HG02973 (cell line): ENCODE data around the gene TP53.

Source experiments
- ATAC-seq: cut with Tn5 transposase; IDR thresholded peaks from one replicate; pipeline ENCODE4 v1.9.1; 2021; ENCODE audit warnings: moderate library complexity; ENCODE audit not compliant: unreplicated experiment

The TP53 gene

DNA sequence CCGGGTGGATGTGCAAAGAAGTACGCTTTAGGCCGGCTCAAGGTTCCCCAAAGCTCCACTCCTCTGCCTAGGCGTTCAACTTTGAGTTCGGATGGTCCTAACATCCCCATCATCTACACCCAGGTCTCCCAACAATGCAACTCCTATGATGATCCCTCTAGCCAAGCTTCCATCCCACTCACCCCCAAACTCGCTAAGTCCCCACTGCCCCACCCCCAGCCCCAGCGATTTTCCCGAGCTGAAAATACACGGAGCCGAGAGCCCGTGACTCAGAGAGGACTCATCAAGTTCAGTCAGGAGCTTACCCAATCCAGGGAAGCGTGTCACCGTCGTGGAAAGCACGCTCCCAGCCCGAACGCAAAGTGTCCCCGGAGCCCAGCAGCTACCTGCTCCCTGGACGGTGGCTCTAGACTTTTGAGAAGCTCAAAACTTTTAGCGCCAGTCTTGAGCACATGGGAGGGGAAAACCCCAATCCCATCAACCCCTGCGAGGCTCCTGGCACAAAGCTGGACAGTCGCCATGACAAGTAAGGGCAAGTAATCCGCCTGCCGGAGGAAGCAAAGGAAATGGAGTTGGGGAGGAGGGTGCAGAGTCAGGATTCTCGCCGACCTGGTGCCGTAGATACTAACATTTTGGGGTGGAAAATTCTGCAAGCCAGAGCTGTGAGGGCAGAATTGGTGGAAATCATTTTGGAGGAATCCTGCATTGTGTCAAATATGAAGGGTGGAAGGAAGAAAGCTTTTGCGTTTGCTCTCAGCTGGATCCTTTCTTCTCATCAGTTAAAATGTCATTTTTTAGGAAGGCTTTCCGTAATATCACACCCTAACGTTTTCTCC lies at the start of gene TP53:
Gene TP53 (minus strand): TSS at position 419 of the 836 bp plus-strand sequence. CDS start 10,896 bp downstream, outside the sequence.
- peak; percentile 30 for ATAC-seq

DNA sequence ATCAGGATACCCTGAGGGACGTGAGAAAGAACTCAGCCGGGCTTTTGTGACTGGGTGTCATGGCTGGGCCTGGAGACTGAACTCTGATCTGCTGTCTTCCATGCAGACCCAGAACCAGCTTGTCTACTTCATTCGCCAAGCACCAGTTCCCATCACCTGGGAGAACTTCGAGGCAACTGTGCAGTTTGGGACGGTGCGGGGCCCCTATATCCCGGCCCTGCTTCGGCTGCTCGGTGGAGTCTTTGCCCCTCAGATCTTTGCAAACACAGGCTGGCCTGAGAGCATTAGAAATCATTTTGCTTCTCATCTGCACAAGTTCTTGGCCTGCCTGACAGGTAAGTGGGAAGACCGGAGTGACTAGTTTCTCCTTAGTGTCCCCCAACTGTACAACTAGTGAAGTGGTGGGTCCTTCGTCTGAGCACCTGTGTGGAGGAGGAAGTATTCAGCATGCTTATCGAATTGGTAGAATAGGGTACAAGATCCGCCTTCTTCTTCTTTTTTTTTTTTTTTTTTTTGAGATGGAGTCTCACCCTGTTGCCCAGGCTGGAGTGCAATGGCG lies 45.8 kb upstream of the TP53 start:
- ATAC-seq, result no peak

DNA sequence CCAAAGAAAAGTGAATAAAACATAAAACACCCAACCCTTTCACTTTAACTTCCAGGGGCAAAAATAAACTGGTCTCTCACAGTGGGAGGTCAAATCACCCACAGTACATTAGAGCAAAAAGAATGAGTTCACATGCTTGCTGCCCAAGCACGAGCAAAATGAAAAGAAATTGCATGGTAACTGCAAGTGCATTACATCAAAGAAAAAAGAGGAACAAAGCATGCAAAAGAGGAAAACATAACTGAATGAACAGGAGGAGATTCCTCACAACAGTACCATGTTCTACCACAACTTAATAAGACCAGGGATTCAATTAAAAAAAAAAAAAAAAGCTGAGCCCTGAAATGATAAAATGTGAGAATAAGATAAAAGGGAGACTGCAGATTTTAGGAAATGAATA lies 42.5 kb upstream of the TP53 start:
- no peak for ATAC-seq

DNA sequence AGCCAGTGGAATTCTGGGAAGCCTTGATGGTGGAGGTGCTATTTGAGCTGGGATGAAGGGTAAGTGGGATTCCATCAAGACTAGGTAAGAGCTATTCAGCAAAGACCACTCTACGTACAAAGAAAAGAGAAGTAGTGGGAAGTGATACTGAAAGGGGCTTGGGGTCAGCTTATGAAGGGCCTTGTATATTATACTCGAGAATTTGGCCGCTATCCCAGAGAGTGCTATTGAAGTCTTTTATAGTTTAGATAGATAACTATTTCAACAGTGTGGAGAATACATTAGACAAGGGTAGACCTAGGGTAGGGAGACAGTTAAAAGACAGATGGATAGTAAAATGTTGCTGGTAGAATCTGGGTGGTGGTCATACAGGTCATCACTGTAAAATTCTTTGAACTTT lies 40.6 kb upstream of the TP53 start:
- no peak for ATAC-seq

DNA sequence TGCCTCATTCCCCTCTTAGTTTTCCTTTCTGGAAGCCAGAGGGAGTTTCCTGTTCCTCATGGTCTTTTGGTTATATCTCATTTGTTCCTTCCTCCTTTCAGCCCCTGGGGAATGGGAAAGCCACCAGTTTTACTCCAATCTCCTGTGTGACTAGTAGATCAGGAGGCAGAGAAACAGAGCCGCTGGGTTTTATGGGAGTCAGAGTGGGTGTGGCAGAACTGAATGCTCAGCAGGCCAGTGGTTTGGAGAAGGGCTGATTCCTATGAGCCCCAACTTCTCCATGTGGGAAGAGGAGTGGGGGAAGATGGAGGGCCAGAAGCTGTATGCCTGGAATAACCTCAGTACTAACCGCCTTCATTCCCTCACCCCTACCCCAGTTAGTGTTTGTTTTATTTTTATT lies 34.3 kb upstream of the TP53 start:
- no peak for ATAC-seq

DNA sequence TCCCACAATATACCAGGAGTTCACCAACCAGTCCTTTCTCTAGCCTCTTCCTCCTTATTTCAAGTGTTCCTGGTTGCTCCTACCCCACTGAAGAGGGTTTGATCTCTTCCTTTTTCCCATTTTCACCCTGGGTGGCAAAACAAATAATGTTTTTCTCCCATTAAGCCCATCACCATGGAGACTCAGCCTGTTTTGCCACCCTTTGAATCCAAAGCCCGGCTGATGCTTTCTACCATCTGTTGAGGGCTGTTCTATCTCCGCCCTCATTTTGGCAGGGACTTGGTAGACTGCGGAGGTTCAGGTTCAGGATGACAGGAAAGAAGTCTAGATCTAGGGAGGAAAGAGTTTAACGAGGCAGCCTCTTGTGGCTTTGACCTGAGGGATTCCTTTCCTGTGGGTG lies 32.8 kb upstream of the TP53 start:
- ATAC-seq, result no peak

DNA sequence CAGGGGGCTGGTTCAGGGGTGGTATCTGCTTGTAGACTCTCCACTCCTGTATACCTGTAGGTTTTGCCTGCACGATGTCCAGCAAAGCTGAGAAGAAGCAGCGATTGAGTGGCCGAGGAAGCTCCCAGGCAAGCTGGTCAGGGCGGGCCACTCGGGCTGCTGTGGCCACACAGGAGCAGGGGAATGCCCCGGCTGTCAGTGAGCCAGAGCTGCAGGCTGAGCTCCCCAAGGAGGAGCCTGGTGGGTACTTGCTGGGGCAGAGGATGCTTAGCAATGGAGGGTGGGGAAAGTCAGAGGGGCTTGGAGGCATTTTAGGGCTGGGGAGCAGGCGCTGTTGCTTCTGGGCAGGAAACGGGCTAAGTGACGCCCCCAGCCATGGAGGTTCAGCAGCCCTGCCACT lies 32.4 kb upstream of the TP53 start:
- no peak for ATAC-seq

DNA sequence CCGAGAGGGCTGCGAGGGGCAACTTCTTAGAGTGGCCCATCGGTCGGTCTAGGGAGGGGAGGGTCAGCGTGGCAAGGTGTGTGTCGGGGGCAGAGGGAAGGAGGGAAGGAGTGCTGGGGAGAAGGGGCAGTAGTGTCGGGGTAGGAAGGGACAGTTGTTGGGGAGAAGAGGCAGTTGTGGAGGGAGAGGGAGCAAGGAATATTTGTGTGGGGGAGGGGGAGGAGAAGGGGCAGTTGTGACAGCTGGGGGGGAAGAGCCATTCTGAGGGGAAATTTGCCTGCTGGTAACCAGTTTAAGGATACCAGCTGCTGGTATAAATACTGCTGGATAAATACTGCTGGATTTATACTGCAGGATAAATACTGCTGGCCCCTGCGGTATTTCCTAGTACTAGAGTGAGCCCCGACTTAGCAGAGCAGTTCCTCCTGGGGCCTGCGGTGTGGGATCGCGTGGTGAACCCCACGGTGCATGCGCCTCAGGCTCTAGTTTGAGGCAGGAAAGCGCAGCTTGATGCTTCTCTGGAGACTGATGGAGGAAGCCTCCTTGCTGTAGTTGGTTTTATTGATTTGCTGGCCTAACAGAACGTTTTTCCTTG lies 30.6 kb upstream of the TP53 start:
- ATAC-seq, result no peak

DNA sequence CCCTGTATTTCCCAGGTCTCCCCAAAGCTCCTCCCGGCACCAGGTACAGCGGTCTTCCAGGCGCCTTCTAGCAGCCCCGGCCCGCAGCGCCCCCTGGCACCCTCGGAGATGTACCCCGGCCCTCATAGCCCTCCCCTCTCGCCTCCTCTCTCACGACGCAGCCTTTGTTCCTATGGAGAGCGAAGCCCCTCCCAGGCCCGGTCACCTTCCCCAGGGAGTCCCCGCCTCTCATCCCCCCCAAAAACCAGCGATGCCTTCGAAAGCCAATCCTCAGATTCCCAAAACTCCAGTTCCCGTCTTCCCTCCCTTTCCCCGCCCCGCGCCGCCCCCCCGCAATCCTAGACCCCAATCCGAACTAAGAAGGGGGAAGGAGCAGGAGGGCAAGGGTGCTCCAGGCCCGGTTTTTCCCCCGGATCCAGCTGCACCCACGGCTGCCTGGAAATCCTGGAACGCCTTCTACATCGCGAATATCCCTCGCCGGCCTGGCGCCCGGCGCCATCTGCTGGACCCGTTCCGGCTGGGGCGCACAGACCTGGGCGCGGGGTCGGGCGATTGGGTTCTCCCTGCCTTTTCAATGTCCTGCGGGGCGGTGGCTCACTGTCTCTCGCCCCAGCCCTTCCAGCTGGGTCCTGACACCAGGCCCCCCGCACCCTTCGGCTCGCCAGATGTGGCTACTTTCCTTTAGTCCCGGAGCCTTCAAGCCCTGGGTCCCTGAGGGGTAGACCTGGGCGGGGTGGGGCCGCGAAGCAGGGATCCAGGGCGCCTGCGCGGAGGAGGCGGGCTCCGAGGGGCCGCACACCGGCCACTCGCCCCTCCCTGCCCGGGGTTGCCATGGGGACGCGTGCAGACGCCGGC lies 29.8 kb upstream of the TP53 start, which contains the start of gene DNAH2:
Gene DNAH2 (plus strand): TSS at position 844 of the 855 bp plus-strand sequence. CDS start 1,991 bp downstream, outside the sequence.
- ATAC-seq, result no peak

DNA sequence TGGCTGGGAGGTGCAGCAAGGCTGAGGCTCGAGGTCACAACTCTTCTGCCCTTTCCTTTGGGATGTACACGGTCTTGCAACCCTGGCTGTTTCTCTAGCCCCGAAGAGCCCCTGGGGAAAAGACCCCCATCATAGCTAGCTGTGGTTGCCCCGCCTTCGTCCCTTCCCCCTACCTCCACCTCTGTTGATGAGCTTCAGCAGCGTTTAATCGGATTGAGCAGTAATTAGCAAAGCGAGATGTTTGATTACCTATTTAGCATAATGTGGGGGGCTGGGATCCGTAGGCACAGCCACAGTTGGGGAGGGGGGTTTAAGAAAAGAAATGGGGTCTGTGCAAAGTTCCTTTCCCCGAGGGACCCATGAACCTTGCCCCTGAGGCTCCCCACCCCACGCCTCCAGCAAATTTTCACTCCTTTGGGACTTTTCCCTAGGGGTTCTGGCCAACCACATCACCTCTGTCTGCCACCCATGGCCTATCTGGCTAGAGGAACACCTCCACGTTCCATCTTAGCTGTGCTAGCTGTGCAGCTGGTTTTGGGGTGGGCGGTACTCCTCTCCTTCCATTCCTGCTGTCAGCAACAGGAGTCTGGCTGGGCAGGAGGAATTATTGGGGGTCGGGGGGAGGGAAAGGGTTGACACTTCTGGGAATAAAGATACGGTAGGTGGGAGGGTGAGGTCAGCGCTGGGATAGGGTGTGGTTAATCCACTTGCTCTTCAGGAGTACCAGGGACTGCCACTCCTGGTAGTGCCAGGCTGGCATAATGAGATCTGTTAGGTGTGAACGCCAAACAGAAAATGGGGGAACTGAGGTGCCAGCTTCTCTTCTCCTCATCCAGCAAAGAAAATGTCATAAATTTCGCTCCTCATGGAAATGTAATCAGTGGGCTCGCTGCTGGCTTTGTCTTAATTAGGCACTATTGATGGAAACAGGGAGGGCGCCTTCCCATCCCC lies 28.9 kb upstream of the TP53 start:
- no peak for ATAC-seq

DNA sequence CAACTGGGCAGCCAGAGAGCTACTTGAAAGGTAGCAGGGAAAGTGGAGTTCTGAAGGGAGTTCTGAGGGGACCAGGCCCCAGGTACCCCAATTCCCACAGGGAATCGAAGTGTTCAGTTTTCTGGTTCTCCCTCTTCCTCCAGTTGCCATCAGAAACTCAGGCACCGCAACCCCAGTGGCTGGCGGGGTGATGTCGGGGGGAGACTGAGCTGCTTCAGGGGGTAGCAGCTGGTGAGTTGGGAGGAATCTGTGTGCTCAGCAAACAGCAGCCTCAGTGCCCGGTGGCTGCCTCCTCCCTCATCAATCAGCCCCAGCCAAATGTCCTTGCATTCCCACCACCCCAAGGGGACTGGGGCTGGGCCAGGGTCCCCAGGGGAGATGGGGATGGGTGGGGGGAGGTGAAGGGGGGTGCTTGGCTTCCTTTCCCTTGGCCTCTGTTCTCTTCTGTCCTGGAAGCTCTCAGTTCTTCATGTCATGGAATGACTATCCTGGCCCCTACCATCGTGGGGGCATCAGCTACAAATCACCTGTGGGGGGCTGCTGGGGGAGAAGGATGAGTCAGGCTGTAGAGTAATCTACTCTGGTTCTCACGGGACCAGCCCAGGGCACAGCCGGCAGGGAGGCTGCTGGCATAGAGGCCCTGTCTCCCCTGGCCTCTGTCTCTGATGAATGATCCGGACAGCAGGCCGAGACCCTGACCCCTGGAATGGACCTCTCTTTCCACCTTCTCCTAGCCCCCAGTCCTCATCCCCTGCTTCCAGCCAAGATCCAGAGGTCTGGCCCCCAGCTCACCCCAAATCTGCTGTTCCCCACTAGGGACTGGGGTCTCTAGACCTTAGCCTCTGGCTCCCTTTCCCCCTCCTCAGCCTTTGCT lies 27.7 kb upstream of the TP53 start:
- no peak for ATAC-seq

DNA sequence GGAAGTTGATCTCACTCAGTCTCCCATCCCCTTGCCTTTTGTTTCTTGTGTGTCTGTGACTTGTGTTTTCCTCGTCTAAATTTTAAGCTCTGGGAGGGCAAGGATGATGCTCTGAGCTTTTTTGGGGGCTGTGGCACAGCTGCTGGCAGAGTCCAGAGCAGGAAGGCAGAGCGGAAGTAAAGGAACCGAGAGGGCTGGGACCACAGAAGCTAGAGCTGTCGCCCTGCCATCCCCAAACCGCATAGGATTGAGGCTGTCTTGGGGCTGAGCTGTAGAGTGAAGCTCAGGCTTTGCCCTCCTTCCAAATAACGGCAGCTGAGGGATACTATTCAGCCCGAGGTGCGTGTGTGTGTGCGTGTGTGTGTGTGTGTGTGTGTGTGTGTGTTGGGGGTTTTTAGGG lies 26.5 kb upstream of the TP53 start:
- ATAC-seq, result no peak

DNA sequence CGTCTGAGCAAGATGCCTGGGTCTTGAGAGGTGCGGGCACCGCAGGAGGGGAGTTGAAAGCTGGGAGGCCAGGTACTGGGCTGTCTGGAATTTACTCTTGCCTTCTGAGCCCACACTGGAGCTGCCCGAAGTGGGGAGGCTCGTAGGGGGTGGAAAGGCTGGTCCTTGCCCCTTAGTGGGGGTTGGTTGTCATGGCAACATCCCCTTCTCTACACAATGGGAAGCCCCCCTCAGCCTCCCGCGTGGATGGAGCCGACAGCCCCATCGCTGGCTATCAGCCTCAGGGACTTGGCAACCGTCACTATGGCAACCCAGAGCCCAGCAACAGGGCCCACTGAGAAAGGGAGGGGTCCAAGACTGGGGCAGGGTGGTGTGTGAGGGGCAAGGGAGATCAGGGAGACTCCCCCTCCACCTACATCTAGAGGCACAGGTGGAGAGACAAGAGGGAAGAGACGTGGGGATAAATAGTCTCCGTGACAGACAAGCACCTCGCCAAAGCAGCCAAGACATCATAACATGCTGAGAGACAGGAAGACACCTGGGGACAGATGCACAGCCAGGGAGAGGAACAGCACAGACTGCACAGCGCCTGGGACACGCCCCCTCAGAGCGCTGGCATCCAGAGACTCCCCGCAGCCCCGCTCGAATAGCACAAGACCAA lies 25.0 kb upstream of the TP53 start:
- no peak for ATAC-seq

DNA sequence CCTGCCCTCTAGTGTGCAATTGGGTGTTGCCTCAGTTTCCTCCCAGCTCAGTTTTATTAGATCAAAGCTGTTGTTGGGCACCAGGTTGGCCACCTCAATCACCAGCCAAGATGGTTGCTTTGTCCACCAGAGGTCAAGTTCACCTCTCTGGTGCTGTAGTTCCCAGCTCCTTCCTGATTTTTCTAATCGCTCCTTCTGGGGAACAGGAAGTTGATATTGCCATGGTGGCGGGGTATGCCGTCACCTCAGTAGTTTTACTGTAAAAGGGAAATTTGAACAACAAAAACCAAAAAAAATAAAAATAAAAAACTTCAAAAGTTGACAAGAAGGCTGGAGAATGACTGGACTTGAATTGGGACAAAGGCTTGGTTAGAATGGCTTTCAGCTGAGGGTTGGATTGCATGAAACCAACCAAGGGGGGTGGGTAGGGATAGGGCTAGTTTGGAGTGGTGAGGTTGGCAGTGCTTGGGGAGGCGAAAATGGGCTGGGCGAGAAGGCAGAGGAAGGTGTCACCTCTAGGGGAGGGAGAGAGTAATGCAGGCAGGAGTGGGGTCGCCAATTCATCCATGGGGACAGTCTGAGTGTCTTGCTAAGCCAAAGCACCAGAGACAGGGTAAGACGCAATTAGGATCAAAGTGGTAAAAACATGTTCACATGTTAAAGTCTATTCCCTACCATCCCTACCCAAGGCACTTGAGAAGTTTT lies 23.9 kb upstream of the TP53 start:
- ATAC-seq, result no peak

DNA sequence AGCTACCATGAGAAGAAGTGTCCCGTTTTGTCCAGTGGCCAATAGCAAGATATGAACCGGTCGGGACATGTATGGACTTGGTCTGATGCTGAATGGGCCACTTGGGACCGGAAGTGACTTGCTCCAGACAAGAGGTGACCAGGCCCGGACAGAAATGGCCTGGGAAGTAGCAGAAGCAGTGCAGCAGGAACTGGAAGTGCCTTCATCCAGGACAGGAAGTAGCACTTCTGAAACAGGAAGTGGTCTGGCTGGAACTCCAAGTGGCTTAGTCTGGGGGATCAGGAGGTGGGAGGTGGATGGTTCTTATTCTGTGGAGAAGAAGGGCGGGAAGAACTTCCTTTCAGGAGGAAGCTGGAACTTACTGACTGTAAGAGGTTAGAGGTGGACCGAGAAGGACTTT lies 23.0 kb upstream of the TP53 start:
- ATAC-seq, result no peak

DNA sequence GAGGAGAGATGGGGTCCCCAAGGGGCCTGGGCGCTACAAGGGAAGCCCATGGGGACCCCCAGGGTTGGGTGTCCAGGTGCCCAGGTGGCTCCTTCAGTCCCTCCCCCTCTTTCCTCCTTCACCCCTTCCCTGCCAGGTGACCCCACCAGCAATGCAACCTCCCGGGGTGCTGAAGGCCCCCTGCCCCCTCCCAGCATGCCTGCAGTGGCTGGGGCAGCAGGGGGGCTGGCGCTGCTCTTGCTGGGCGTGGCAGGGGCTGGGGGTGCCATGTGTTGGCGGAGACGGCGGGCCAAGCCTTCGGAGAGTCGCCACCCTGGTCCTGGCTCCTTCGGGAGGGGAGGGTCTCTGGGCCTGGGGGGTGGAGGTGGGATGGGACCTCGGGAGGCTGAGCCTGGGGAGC lies 21.7 kb upstream of the TP53 start:
- no peak for ATAC-seq

DNA sequence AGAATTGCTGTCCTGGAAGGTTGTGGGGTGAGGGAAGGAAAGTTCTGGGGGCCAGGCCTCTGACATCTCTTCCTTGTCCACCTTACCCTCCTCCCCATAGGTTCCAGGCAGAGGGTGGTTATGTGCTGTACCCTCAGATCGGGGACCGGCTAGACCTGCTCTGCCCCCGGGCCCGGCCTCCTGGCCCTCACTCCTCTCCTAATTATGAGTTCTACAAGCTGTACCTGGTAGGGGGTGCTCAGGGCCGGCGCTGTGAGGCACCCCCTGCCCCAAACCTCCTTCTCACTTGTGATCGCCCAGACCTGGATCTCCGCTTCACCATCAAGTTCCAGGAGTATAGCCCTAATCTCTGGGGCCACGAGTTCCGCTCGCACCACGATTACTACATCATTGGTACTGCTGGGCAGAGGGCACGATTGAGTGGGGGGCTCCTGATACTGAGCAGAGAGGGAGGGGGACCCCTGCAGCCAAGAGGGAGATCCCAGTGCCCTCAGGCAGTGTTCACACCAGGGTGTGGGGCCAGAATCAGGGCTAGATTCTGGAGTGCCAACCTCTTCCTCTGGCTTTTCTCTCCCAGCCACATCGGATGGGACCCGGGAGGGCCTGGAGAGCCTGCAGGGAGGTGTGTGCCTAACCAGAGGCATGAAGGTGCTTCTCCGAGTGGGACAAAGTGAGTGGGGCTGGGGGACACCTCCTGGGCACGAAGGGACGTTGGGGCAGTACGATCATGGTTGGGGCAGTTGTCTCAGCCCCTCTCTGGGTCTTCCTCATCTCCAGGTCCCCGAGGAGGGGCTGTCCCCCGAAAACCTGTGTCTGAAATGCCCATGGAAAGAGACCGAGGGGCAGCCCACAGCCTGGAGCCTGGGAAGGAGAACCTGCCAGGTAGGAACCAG lies 20.8 kb upstream of the TP53 start:
- no peak for ATAC-seq
